HG03095 (cell line): ENCODE data around the gene NOX5.
"Not testable (repeated sequence)": the region's sequence is repeated elsewhere in the genome, so short reads cannot be mapped to it uniquely, and the experiment has no call there.

Experiments used
- ATAC-seq: cut with Tn5 transposase; IDR thresholded peaks from one replicate; pipeline ENCODE4 v1.9.1; 2021; ENCODE audit warnings: moderate library complexity; ENCODE audit not compliant: unreplicated experiment

The NOX5 gene, protein sequence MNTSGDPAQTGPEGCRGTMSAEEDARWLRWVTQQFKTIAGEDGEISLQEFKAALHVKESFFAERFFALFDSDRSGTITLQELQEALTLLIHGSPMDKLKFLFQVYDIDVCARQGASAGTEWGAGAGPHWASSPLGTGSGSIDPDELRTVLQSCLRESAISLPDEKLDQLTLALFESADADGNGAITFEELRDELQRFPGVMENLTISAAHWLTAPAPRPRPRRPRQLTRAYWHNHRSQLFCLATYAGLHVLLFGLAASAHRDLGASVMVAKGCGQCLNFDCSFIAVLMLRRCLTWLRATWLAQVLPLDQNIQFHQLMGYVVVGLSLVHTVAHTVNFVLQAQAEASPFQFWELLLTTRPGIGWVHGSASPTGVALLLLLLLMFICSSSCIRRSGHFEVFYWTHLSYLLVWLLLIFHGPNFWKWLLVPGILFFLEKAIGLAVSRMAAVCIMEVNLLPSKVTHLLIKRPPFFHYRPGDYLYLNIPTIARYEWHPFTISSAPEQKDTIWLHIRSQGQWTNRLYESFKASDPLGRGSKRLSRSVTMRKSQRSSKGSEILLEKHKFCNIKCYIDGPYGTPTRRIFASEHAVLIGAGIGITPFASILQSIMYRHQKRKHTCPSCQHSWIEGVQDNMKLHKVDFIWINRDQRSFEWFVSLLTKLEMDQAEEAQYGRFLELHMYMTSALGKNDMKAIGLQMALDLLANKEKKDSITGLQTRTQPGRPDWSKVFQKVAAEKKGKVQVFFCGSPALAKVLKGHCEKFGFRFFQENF

DNA sequence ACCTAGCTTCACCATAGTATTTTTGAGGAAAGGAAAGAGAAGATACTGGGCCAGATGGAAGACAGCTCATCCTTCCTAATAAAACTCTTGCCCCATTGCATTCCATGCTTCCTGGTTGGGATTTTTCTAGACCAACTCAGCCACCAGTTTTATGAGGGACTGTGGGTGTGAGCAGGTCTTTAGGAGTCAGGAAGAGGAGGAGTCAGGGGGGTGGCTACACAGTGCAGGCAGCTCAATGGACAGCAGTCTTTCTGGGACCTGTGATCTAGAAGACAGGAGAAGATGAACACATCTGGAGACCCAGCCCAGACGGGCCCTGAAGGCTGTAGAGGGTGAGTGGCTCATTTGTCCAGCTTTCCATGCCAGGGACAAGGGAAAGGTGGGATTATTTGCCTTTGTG lies at the start of gene NOX5:
Gene NOX5 (plus strand): TSS at position 242 of the 400 bp plus-strand sequence. CDS start 41 bp downstream, at position 283.
- ATAC-seq, result no peak

DNA sequence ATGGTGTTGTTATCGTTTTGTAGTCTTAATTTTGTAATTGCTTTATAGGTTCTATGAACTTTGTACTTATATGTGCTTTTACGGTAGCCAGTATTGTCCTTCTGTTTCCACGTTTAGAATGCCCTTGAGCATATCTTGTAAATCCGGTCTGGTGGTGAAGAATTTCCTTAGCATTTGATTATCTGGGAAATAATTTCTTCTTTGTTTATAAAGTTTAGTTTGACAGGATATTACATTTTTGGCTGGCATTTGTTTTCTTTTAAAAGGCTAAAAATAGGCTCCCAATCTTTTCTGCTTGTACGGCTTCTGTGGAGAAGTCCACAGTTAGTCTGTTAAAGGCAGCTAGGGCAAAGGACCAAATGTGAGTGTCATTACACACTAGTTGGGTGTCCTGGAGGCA lies 47.5 kb upstream of the NOX5 start:
- ATAC-seq, result no peak

DNA sequence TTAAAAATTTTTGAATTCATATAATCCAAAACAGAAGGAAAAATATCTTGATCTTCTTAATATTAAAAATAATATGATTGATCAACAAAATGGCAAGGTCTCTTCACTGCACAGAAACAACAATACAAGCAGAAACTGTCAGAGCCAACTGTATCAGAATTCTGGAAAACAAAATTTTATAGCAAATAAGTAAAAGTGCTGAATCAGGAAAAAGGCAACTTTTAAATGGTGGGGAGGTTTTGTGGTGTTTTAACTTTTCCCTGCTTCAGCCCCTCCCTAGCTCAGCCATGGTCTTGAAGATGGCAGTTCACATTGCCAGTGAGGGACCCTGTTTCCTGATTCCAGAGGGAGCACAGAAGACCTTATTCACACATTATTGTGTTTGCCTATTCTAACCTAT lies 46.5 kb upstream of the NOX5 start:
- no peak for ATAC-seq

DNA sequence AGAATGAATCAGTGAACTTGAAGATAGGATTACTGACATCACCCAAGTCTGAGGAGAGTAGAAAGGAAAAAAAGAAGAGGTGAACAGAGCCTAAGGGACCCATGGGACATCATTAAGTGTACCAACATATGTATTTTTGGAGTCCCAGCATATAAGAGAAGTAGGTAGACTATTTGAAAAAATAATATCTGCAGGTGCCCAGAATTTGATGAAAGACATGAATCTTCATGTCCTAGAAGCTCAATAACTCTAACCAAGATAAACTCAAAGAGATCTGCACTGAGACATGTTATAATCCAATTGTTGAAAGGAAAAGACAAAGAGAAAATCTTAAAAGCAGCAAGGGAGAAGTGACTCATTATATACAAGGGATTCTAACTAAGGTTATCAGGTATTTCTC lies 45.2 kb upstream of the NOX5 start:
- ATAC-seq, result no peak

DNA sequence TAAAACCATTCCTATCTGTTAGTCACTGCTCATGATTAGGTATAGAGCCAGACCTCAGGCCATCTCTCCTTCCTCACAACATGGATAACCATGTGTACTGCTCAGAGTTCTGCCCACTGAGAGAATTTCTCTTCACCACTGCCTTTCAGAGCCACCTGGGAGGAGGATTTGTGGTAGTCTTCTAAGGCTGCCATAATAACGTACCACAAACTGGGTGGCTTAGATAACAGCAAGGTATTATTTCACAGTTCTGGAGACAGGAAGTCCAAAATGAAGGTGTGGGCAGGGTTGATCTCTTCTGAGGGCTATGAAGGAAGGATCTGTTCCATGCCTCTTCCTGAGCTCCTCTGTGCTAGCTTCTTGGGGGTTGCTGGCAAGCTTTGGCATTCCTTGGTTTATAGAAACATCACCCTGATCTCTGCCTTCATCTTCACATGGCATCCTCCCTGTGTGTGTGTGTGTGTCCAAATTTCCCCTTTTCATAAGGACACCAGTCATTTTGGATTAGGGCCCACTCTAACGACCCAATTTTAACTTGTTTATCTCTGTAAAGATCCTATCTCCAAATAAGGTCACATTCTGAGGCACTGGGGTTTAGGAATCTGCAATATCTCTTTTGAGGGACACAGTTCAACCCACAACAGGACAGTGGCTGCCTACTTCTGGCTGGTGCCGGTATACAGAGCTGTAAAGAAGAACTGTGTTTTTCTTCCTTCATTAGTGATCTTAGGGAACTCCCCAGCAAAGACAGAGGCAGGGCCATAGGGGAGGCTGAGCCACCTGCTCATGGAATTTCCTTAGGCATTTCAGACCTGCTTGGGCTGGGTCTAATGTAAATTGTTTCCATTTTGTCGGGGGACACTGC lies 42.1 kb upstream of the NOX5 start:
- no peak for ATAC-seq

DNA sequence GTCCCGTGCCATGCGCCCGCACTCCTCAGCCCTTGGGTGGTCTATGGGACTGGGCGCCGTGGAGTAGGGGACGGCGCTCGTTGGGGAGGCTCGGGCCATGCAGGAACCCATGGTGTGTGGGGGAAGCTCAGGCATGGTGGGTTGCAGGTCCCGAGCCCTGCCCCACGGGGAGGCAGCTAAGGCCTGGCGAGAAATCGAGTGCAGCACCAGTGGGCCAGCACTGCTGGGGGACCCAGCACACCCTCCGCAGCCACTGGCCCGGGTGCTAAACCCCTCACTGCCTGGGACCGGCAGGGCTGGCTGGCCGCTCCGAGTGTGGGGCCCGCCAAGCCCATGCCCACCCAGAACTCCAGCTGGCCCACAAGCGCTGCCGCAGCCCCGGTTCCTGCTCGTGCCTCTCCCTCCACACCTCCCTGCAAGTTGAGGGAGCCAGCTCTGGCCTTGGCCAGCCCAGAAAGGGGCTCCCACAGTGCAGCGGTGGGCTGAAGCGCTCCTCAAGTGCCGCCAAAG lies 38.8 kb upstream of the NOX5 start:
- ATAC-seq, result not testable (repeated sequence)

DNA sequence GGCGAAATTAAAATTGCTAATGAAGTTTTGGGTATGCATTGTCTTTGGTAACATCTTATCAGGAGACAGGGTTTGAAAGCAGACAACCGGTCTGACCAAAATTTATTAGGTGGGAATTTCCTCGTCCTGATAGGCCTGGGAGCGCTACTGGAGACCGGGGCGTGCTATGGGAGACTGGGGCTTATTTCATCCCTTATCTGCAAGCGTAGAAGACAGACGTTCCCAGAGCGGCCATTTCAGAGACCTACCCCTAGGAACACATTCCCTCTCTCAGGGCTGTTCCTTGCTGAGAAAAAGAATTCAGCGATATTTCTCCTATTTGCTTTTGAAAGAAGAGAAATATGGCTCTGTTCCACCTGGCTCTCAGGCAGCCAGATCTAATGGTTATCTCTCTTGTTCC lies 37.1 kb upstream of the NOX5 start:
- not testable (repeated sequence) for ATAC-seq

DNA sequence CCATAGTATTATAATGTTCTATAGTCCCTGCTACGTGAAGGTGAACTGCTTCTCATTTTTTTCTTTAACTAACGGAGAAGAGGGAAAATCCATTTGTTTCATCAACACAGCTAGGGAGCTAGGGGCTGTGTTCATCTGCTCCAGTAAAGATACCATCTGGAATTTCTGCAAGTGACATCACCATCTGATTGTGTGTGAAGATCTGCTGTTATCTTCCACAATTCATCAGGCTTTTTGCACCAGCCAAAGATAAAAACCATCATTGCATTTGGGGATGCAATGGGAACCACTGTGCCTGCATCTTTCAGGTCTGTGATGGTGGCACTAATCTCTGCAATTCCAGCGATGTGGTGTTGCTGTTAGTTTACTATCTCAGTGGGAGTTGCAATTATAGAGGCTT lies 35.5 kb upstream of the NOX5 start:
- ATAC-seq, result no peak

DNA sequence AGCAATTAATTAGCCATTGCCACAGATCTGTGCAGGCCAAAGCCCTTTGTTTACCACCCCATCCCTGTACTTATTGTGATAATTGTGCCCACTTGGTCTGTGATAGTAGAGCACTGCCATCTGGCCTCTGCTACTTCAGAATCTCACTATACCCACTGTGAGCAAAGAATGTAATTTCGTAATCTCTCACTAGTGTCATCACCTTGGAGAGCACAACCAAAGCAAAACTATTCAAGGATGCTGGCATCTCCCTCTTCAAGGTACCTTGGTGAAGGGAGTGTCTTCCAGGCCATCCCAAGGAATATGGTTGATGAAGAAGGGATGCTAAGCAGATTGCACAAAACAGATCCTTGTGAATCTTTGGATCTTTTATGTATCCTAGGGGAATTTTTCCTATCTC lies 34.7 kb upstream of the NOX5 start:
- no peak for ATAC-seq

DNA sequence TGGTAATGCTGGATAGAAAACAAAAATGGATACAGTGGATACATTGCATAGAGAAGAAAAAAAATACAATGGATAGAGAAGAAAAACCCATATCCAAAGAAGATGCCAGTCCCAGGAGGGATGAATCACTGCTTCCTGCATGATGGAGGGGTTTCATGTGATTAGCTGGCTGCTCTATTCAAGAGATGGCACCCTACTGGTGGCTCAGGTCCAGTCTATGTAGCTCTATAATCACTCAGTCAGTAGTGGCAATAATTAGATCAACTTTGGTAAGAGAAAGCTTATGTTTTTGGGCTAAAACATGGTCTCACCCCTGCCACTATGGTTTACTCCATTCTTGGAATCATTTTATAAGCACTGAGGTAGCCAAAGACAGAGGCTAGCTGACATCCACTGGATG lies 33.7 kb upstream of the NOX5 start:
- no peak for ATAC-seq

DNA sequence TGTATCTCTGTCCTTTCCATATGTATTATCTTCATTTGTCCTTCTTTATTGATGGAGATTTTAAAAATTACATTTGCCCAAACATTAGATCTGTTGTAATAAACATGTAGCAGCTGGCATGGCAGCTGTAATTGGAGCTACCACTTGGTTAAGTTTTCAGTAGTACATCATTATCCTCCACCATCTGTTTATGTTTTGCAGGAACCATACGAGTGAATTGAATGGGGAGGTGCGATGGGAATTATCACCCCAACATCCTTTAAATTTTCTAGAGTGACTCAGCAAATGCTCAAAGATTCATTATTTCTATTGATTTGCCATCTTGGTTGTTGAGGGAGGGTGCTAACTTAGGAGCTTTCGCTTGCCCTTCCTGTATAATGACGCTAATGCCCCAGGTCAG lies 32.6 kb upstream of the NOX5 start:
- no peak for ATAC-seq

DNA sequence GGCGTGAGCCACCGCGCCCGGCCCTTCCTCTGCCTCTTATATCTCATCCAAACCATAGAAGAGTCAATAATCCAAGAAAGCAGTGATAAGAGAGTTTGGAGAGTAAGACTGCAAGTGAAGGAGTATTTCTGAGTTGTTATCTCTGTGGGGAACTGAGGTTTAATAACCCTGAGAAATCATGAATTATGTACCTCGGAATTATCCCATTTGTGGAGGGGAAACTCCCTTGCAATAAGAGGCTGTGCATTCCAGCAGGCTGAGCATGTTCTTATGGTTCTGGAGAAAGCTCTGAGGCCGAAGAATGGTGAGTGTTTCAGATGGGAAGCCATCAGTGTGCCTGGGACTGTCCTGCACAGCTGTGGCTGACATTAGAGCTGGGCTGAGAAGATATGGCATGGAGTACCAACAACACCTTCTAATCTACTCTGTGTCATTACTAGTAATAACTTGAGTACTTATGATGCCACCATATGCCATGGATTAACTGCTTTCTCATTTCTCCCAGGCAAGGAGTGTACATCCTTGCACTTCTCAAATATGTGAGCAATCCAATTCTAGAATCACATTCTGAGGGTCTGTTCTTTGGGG lies 31.4 kb upstream of the NOX5 start:
- ATAC-seq, result no peak

DNA sequence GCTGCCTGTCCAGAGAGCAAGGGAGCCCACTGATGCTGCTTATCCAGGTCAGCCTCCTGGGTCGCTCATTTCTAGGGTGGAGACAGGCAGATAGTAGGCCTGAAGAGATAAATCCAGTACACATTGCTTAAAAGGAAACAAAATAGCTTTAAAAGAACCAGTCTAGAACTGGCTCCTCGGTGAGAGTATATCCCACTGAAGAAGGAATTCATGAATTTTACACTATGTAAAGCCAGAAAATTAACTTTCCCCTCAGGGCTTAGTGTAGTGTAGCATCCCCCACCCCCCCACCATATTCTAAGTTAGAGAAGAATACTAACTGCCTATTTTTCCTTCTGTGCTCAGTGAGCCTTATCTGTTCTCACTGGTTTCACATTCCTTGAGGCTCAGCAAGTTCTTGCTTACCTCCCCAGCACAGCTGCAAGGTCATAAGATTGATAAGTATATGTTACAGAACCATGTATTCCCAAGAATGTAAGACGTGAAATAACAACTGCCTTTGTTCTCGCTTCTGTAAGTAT lies 30.5 kb upstream of the NOX5 start:
- ATAC-seq, result no peak

DNA sequence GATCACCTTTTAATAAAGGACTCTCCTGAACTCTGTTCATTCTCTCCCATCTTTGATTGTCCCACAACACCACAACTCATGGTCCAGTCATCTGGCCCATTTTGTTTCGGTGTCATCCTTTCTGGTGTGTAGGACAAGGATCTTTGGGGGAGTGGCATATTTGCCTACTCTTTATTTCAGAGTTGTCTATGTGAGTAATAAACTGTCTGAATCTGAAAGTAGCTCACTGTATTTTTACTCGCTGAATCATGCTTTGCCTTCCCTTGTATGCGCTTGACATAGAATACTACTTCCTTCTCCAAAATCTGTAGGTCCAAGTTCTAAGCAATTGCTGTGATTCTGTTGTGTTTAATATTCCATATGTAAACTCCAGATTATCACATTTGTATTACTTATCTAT lies 29.9 kb upstream of the NOX5 start:
- ATAC-seq, result no peak

DNA sequence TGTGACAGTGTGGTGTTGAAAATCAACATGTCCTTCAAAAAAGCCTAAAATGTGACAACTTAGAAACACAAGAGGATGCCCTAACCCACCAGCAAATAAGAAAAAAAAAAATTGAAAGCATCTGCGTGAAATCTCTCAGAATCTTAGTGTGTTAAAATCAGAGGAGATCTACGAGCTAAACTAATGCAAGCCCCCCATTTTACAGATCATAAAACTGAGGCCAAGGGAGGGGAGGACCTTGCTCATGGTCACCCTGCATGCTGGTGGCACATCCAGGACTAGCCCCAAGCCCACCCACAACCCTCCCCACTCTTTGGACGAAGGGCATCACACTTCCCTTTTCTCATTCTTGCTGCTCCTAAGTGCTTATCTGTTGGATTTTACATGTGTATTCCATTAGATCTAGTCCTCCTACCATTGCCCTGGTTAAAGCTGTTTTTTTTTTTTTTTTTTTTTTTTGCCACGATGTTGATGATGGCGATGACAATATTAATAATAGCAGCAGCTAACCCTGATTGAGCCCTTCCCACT lies 29.1 kb upstream of the NOX5 start:
- no peak for ATAC-seq

DNA sequence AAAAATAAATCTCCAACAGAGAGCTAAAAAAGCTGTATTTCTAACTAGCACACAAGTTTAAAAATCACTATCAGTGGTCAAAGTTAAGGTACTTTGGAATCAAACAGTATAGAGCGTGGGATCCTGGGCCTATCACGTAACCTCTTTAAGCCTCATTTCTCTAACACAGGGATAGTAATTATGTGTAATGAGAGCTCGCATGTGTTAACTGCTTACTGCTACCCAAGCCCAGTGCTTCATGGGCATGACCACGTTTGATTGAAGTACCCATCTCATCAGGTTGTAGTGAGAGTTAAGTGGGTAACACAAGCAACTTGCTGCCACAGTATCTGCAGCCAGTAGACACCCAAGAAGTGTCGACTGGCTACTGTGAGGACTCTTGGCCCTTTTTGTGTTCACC lies 28.2 kb upstream of the NOX5 start:
- no peak for ATAC-seq

DNA sequence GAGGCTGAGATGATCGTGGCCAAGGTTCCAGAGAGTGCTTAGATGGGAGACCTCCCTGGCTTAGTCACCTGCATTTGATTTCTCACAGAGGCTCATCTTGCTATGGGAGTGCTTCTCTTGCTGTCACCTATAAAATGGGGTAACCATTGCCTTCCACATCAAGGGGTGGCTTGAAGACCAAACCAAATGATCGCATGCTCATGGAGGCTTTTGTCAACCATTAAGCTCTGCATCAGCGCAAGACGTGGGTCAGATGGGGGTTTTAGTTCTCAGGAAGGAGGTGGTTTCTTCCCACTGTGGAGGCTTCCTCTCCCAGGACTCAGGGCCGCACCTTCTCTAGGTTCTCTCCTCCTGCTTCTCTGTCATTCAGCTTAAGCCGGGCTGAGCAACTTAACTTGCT lies 27.4 kb upstream of the NOX5 start:
- ATAC-seq, result no peak

DNA sequence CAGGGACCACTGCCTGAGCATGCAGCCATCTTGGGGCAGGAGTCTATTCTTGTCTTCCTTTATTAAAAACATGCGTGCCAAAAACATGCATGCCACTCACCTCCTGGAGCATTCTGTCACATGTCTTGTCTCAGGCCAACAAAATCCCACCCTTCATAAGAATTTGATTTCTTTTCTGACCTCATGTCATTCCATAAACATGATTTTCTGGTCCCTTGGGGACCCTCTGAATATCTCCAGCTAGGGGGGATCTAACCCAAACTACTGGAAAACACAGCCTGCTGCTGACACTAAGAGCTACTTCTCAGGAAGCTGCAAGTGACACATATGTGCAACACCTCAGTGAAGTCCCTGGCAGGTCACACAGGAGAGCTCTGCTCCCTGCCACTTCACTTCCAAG lies 26.8 kb upstream of the NOX5 start:
- no peak for ATAC-seq

DNA sequence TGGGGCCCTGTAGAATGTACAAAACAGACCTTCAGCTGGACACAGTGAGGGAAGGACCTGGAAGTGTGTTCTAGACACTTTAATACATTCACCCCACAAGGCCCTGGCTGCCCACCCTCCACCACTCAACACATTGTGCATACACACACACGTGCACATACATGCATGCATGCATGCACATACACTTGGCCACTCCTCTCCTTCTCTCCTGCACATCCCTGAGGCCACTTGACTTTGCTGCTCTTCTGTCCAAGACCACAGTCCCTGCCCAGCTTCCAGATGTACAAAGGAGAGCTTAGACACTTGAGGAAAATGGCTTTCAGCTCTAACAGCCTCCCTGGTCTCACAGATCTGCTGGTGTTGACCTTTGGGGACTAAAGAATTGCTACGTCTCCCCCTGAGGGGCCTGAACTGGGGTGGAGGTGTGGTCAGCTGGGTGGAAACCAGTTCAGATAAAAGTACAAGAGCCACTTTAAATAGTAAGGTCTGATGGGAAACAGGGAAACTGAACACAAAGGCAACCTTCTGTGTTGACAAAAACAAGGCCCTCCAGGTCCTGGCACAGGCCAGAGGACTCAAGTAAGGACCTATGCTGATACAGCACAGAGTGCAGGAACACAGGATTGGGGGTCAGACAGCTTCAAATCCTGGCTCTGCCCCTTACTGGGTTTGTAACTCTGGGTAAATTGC lies 24.8 kb upstream of the NOX5 start:
- no peak for ATAC-seq
